ENCODE measurements around the gene ALS2. TPM values are rescaled to one million over a fixed set of nuclear protein-coding genes. Genes with fewer than 3 reads are reported as not detected.

The ALS2 gene
- total RNA-seq, 1 experiment from 2014 or later: 47.5 TPM

DNA sequence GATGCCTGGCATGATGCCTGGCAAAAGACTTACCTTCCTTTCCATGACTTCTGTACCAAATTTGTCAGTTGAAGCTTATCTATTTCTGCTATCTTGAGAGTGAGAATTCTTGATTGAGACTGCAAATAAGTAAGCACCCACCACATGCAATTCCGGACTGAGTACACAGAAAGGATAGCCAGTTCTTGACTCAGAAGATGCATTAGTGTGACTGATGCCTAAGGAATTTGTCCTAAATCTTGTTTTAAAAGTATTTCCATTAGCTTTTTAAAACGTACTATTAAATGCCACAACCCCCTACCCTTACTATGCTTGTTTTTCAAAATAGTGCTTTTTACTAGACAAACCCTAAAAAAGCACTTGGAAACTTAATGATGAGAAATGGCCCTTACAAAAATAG lies 82.8 kb downstream of the ALS2 start:
- DNase-seq (ENCODE audit: low read depth, low spot score) (no peak), ATAC-seq (peak; percentile 43; the same call in 1 of the 2 replicates)
- H3K4me1 ChIP-seq (ENCODE audit: control insufficient read depth, insufficient read depth, low read length): peaks cover 4% of the 10 kb centered on the region; the same call in 1 of the 2 replicates
- H3K9me3 ChIP-seq (ENCODE audit: control insufficient read depth, insufficient read depth, low read depth, low read length): no peaks in the 10 kb centered on the region
- H3K27me3 ChIP-seq (ENCODE audit: control insufficient read depth, insufficient read depth, low read length): no peaks in the 10 kb centered on the region
- no peak overlapping the region for H3K27ac ChIP-seq (ENCODE audit: low read length)
- in situ Hi-C loops (cut with HindIII; ENCODE audit: low pct_unique_long_range_greater_than_20kb, low sequenced_read_pairs) (no loop called here), intact Hi-C loops (cut with micrococcal nuclease; ENCODE audit: unreplicated experiment) (no loop called here)
- peaks cover 9% of the 10 kb centered on the region for H3K36me3 ChIP-seq (ENCODE audit: control insufficient read depth, insufficient read depth, low read length)
- CTCF ChIA-PET: no interaction called here
- TF ChIP-seq POLR2AphosphoS5 (IDR thresholded peaks at IDR 0.05; ENCODE audit: low read depth, low read length) (no peak), TCF7L2 (IDR thresholded peaks at IDR 0.05; ENCODE audit: low read depth, low read length) (no peak), SIN3A (IDR thresholded peaks at IDR 0.05; ENCODE audit: borderline replicate concordance, insufficient read depth, low read depth, low read length) (no peak)
- TF ChIP-seq, protein P1, sequence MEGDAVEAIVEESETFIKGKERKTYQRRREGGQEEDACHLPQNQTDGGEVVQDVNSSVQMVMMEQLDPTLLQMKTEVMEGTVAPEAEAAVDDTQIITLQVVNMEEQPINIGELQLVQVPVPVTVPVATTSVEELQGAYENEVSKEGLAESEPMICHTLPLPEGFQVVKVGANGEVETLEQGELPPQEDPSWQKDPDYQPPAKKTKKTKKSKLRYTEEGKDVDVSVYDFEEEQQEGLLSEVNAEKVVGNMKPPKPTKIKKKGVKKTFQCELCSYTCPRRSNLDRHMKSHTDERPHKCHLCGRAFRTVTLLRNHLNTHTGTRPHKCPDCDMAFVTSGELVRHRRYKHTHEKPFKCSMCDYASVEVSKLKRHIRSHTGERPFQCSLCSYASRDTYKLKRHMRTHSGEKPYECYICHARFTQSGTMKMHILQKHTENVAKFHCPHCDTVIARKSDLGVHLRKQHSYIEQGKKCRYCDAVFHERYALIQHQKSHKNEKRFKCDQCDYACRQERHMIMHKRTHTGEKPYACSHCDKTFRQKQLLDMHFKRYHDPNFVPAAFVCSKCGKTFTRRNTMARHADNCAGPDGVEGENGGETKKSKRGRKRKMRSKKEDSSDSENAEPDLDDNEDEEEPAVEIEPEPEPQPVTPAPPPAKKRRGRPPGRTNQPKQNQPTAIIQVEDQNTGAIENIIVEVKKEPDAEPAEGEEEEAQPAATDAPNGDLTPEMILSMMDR (IDR thresholded peaks at IDR 0.05): no peak
- TF ChIP-seq, protein P2, sequence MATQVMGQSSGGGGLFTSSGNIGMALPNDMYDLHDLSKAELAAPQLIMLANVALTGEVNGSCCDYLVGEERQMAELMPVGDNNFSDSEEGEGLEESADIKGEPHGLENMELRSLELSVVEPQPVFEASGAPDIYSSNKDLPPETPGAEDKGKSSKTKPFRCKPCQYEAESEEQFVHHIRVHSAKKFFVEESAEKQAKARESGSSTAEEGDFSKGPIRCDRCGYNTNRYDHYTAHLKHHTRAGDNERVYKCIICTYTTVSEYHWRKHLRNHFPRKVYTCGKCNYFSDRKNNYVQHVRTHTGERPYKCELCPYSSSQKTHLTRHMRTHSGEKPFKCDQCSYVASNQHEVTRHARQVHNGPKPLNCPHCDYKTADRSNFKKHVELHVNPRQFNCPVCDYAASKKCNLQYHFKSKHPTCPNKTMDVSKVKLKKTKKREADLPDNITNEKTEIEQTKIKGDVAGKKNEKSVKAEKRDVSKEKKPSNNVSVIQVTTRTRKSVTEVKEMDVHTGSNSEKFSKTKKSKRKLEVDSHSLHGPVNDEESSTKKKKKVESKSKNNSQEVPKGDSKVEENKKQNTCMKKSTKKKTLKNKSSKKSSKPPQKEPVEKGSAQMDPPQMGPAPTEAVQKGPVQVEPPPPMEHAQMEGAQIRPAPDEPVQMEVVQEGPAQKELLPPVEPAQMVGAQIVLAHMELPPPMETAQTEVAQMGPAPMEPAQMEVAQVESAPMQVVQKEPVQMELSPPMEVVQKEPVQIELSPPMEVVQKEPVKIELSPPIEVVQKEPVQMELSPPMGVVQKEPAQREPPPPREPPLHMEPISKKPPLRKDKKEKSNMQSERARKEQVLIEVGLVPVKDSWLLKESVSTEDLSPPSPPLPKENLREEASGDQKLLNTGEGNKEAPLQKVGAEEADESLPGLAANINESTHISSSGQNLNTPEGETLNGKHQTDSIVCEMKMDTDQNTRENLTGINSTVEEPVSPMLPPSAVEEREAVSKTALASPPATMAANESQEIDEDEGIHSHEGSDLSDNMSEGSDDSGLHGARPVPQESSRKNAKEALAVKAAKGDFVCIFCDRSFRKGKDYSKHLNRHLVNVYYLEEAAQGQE (IDR thresholded peaks at IDR 0.05; ENCODE audit: insufficient read depth in 1 of 2, low read depth in 2 of 2, low read length in 1 of 2): no peak
- POLR2A ChIA-PET: interaction anchor here (0.6 kb wide), 1 partner anchor 230 kb away, joined by 8 read pairs; no protein-coding TSS in a partner anchor
- no peak overlapping the region for H3K4me3 ChIP-seq (ENCODE audit: low read depth in 2 of 2, low read length in 2 of 2)
- no TSS peak for BruUV-seq (replicated peaks)

DNA sequence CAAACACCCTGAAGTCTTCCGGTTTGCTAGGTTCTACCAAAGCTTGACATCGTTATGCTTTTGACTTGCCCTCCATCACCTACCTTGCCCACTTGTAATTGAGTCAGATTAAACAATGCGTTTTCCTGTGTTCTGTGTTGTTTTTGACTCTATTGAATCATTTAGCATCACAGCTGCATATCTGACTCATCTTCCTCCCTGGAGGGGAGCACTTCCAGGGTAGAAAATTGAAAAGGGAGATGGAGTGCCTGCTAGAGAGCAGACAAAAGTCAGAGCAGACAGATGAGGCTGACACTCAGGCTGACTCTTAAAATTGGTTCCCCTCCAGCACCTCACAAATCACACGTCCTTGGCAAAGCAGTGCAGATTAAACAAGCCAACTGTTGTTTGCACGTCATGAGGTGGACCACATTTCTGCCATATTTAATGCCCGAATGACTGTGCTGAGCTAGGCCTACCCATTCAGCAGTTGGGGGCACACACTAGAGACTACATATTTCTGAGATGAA lies 84.5 kb downstream of the ALS2 start:
- no peak for DNase-seq (ENCODE audit: low read depth, low spot score)
- Histone ChIP-seq H3K4me3 (ENCODE audit: low read depth in 2 of 2, low read length in 2 of 2) (no peak overlapping the region), H3K27ac (ENCODE audit: low read length) (no peak overlapping the region), H3K4me1 (ENCODE audit: control insufficient read depth, insufficient read depth, low read length) (peaks cover 4% of the 10 kb centered on the region; the same call in 1 of the 2 replicates), H3K36me3 (ENCODE audit: control insufficient read depth, insufficient read depth, low read length) (no peaks in the 10 kb centered on the region), H3K9me3 (ENCODE audit: control insufficient read depth, insufficient read depth, low read depth, low read length) (no peaks in the 10 kb centered on the region), H3K27me3 (ENCODE audit: control insufficient read depth, insufficient read depth, low read length) (no peaks in the 10 kb centered on the region)
- POLR2A ChIA-PET: no interaction called here
- BruUV-seq (replicated peaks): no TSS peak
- peak; percentile 33; the same call in 1 of the 2 replicates for ATAC-seq
- TF ChIP-seq, protein P1 (IDR thresholded peaks at IDR 0.05): no peak
- TF ChIP-seq SIN3A (IDR thresholded peaks at IDR 0.05; ENCODE audit: borderline replicate concordance, insufficient read depth, low read depth, low read length) (no peak), POLR2AphosphoS5 (IDR thresholded peaks at IDR 0.05; ENCODE audit: low read depth, low read length) (no peak), TCF7L2 (IDR thresholded peaks at IDR 0.05; ENCODE audit: low read depth, low read length) (no peak)
- TF ChIP-seq, protein P2 (IDR thresholded peaks at IDR 0.05; ENCODE audit: insufficient read depth in 1 of 2, low read depth in 2 of 2, low read length in 1 of 2): no peak
- CTCF ChIA-PET: no interaction called here
- in situ Hi-C loops (cut with HindIII; ENCODE audit: low pct_unique_long_range_greater_than_20kb, low sequenced_read_pairs) (no loop called here), intact Hi-C loops (cut with micrococcal nuclease; ENCODE audit: unreplicated experiment) (no loop called here)

Data from Panc1 (cell line).